GM19455 (cell line): ENCODE measurements around the gene ATF5.
"Not testable (repeated sequence)": the region's sequence is repeated elsewhere in the genome, so short reads cannot be mapped to it uniquely, and the experiment has no call there.

ENCODE experiments used
- ATAC-seq: cut with Tn5 transposase; IDR thresholded peaks from one replicate; pipeline ENCODE4 v1.9.1; 2021; ENCODE audit not compliant: unreplicated experiment

Gene ATF5

GRCh38 chr19:49921871-49922795 is 6.9 kb upstream of the ATF5 start:
- no peak for ATAC-seq

- ATAC-seq, result no peak
Observed at GRCh38 chr19:49923055-49924003, 5.7 kb upstream of the ATF5 start.

- ATAC-seq, result no peak
Observed at GRCh38 chr19:49924004-49924880, 4.8 kb upstream of the ATF5 start.

- ATAC-seq, result not testable (repeated sequence)
Observed at GRCh38 chr19:49924881-49925210, 4.2 kb upstream of the ATF5 start.

- ATAC-seq, result no peak
Observed at GRCh38 chr19:49925486-49925885, 3.5 kb upstream of the ATF5 start.

- no peak for ATAC-seq
Observed at GRCh38 chr19:49926515-49926914, 2.5 kb upstream of the ATF5 start.

GRCh38 chr19:49927526-49928264 is 1.3 kb upstream of the ATF5 start:
- ATAC-seq, result no peak

GRCh38 chr19:49929611-49930482 is 842 bp downstream of the ATF5 start:
- ATAC-seq, result peak; percentile 59

- no peak for ATAC-seq
Observed at GRCh38 chr19:49930483-49931011, 1.5 kb downstream of the ATF5 start.

- no peak for ATAC-seq
Observed at GRCh38 chr19:49931293-49932040, 2.5 kb downstream of the ATF5 start.

- ATAC-seq, result no peak
Observed at GRCh38 chr19:49932041-49932451, 3.0 kb downstream of the ATF5 start.

GRCh38 chr19:49932731-49933131 is 3.7 kb downstream of the ATF5 start:
- no peak for ATAC-seq

- no peak for ATAC-seq
Observed at GRCh38 chr19:49933643-49934042, 4.6 kb downstream of the ATF5 start.

GRCh38 chr19:49936549-49936948 is 7.5 kb downstream of the ATF5 start:
- ATAC-seq, result no peak

- ATAC-seq, result no peak
Observed at GRCh38 chr19:49937750-49938381, 8.9 kb downstream of the ATF5 start.

GRCh38 chr19:49938662-49939061 is 9.7 kb downstream of the ATF5 start:
- ATAC-seq, result no peak

GRCh38 chr19:49939721-49940481 is 10.9 kb downstream of the ATF5 start:
- no peak for ATAC-seq
